22Rv1 (cell line): ENCODE data around the gene PIK3R1.

Experiments
- H3K27ac ChIP-seq: fragments of 450-650 bp; 2 replicates; pipeline ENCODE4 v1.5.1; 2017
- CTCF ChIP-seq: fragments of 450-650 bp; IDR thresholded peaks from 2 replicates; pipeline ENCODE4 v1.5.1; 2017; ENCODE audit warnings: mild to moderate bottlenecking
- ZFX ChIP-seq: fragments of 450-650 bp; IDR thresholded peaks from 2 replicates; pipeline ENCODE4 v1.6.1; 2017; ENCODE audit warnings: antibody characterized with exemption, borderline replicate concordance

The PIK3R1 gene

GRCh38 chr5:68317646-68318045, 102.1 kb downstream of the PIK3R1 start:
- H3K27ac ChIP-seq, result no peak overlapping the region
- TF ChIP-seq ZFX, result no peak
- no peak for TF ChIP-seq CTCF

GRCh38 chr5:68318955-68319705, 103.6 kb downstream of the PIK3R1 start:
- TF ChIP-seq CTCF (no peak), ZFX (no peak)
- no peak overlapping the region for H3K27ac ChIP-seq

- H3K27ac ChIP-seq, result no peak overlapping the region
- TF ChIP-seq CTCF (no peak), ZFX (no peak)
Observed at GRCh38 chr5:68319706-68320412, 104.3 kb downstream of the PIK3R1 start.

GRCh38 chr5:68320413-68320986, 104.9 kb downstream of the PIK3R1 start:
- no peak for TF ChIP-seq ZFX
- TF ChIP-seq CTCF, result no peak

GRCh38 chr5:68325065-68325580, 109.6 kb downstream of the PIK3R1 start:
- no peak overlapping the region for H3K27ac ChIP-seq
- TF ChIP-seq CTCF (no peak), ZFX (no peak)

More at GRCh38 chr5:68320413-68320986, 104.9 kb downstream of the PIK3R1 start:
- H3K27ac ChIP-seq, result no peak overlapping the region

GRCh38 chr5:68329554-68330255, 114.1 kb downstream of the PIK3R1 start:
- TF ChIP-seq ZFX (no peak), CTCF (no peak)
- H3K27ac ChIP-seq, result no peak overlapping the region
